Left hindlimb (tissue), 1 donor: ENCODE results near the gene RAB5A.
"Not testable (repeated sequence)": the region's sequence is repeated elsewhere in the genome, so short reads cannot be mapped to it uniquely, and the experiment has no call there.

Experiments
- DNase-seq: peaks from one replicate; pipeline ENCODE4 v3.0.0-alpha.2; 2018

RAB5A gene

GRCh38 chr3:19946832-19947548, at the start of gene RAB5A:
Gene RAB5A (plus strand): TSS chr3:19947097. CDS start chr3:19950899, 3,802 bp downstream.
- peak; percentile 99 for DNase-seq

- no peak for DNase-seq
Measured at GRCh38 chr3:19898721-19899120, 48.2 kb upstream of the RAB5A start.

- DNase-seq, result no peak
Measured at GRCh38 chr3:19899264-19899663, 47.6 kb upstream of the RAB5A start.

GRCh38 chr3:19899833-19900232, 47.1 kb upstream of the RAB5A start:
- DNase-seq, result not testable (repeated sequence)

GRCh38 chr3:19901337-19901736, 45.6 kb upstream of the RAB5A start:
- DNase-seq, result no peak

GRCh38 chr3:19901918-19902317, 45.0 kb upstream of the RAB5A start:
- DNase-seq, result no peak

- DNase-seq, result no peak
Measured at GRCh38 chr3:19903649-19904048, 43.2 kb upstream of the RAB5A start.

- DNase-seq, result no peak
Measured at GRCh38 chr3:19907523-19907922, 39.4 kb upstream of the RAB5A start.

- DNase-seq, result no peak
Measured at GRCh38 chr3:19911452-19911851, 35.4 kb upstream of the RAB5A start.

- DNase-seq, result no peak
Measured at GRCh38 chr3:19917167-19917566, 29.7 kb upstream of the RAB5A start.

GRCh38 chr3:19920401-19921080, 26.4 kb upstream of the RAB5A start:
- no peak for DNase-seq

GRCh38 chr3:19931180-19931692, 15.7 kb upstream of the RAB5A start:
- no peak for DNase-seq

GRCh38 chr3:19931767-19932188, 15.1 kb upstream of the RAB5A start:
- DNase-seq, result no peak

GRCh38 chr3:19932422-19932821, 14.5 kb upstream of the RAB5A start:
- DNase-seq, result no peak

GRCh38 chr3:19934098-19934566, 12.8 kb upstream of the RAB5A start, which contains the start of gene EFHB:
Gene EFHB (minus strand): TSS chr3:19934217. CDS start chr3:19934018, 199 bp downstream.
- DNase-seq, result no peak

GRCh38 chr3:19937459-19938294, 9.2 kb upstream of the RAB5A start:
- DNase-seq, result no peak

- DNase-seq, result no peak
Measured at GRCh38 chr3:19938295-19938627, 8.6 kb upstream of the RAB5A start.

GRCh38 chr3:19940643-19941042, 6.3 kb upstream of the RAB5A start:
- DNase-seq, result no peak

- no peak for DNase-seq
Measured at GRCh38 chr3:19945534-19945933, 1.4 kb upstream of the RAB5A start.

- peak; percentile 30 for DNase-seq
Measured at GRCh38 chr3:19945969-19946831, 697 bp upstream of the RAB5A start.

- peak; percentile 65 for DNase-seq
Measured at GRCh38 chr3:19947549-19948225, 790 bp downstream of the RAB5A start.

- DNase-seq, result no peak
Measured at GRCh38 chr3:19948226-19948591, 1.3 kb downstream of the RAB5A start.
